Osteoblast (primary cell): ENCODE data around the gene FURIN. TPM values are rescaled to one million over a fixed set of nuclear protein-coding genes. Genes with fewer than 3 reads are reported as not detected.

ENCODE experiments used
- DNase-seq: peaks from one replicate; pipeline ENCODE4 v3.0.0; 2011; ENCODE audit warnings: low spot score, mixed read lengths; ENCODE audit not compliant: insufficient read length; ENCODE audit errors: missing footprints
- H2AFZ ChIP-seq: 2 replicates; pipeline ENCODE4 v1.6.0; 2011; ENCODE audit warnings: mild to moderate bottlenecking, low read length
- H3K27ac ChIP-seq: 2 replicates; pipeline ENCODE4 v1.5.1; 2011; ENCODE audit warnings: mild to moderate bottlenecking, low read depth, low read length, moderate library complexity
- H3K27me3 ChIP-seq: 2 replicates; pipeline ENCODE4 v1.6.0; 2012; ENCODE audit warnings: mild to moderate bottlenecking, control low read depth, inconsistent platforms, low read length, moderate library complexity; ENCODE audit not compliant: insufficient read depth
- H3K36me3 ChIP-seq: 2 replicates; pipeline ENCODE4 v1.5.1; 2011; ENCODE audit warnings: mild to moderate bottlenecking, low read length, control low read depth, moderate library complexity; ENCODE audit not compliant: insufficient read depth
- H3K4me1 ChIP-seq: 2 replicates; pipeline ENCODE4 v1.5.1; 2011; ENCODE audit warnings: mild to moderate bottlenecking, low read length, control low read depth, moderate library complexity; ENCODE audit not compliant: insufficient read depth
- H3K4me2 ChIP-seq: 2 replicates; pipeline ENCODE4 v1.6.0; 2011; ENCODE audit warnings: mild to moderate bottlenecking, low read length; ENCODE audit not compliant: insufficient read depth
- H3K4me3 ChIP-seq: fragments of 200-600 bp; sonication (generic); 3 replicates; pipeline ENCODE4 v1.5.1; 2012; ENCODE audit warnings: mild to moderate bottlenecking, low read length, inconsistent platforms; ENCODE audit not compliant: insufficient read depth
- H3K79me2 ChIP-seq: 2 replicates; pipeline ENCODE4 v1.6.0; 2012; ENCODE audit warnings: mild to moderate bottlenecking, low read length, control low read depth, inconsistent platforms; ENCODE audit not compliant: insufficient read depth
- H3K9me3 ChIP-seq: 2 replicates; pipeline ENCODE4 v1.5.1; 2011; ENCODE audit warnings: low read depth, low read length, control low read depth
- H4K20me1 ChIP-seq: 2 replicates; pipeline ENCODE4 v1.6.0; 2012; ENCODE audit warnings: mild to moderate bottlenecking, low read length, control low read depth; ENCODE audit not compliant: insufficient read depth
- CTCF ChIP-seq: IDR thresholded peaks from 2 replicates; pipeline ENCODE4 v1.5.1; 2011; ENCODE audit warnings: mild to moderate bottlenecking, low read depth, low read length, moderate library complexity; ENCODE audit errors: extremely low read depth
- total RNA-seq: library from RNA; depleted of rRNA; stranded (reverse); fragments of >200 nt; gene quantifications from 2 replicates; pipeline ENCODE4 v1.2.3, GENCODE V29; 2012

The FURIN gene
- total RNA-seq, 1 donor, result 39.1 TPM

DNA sequence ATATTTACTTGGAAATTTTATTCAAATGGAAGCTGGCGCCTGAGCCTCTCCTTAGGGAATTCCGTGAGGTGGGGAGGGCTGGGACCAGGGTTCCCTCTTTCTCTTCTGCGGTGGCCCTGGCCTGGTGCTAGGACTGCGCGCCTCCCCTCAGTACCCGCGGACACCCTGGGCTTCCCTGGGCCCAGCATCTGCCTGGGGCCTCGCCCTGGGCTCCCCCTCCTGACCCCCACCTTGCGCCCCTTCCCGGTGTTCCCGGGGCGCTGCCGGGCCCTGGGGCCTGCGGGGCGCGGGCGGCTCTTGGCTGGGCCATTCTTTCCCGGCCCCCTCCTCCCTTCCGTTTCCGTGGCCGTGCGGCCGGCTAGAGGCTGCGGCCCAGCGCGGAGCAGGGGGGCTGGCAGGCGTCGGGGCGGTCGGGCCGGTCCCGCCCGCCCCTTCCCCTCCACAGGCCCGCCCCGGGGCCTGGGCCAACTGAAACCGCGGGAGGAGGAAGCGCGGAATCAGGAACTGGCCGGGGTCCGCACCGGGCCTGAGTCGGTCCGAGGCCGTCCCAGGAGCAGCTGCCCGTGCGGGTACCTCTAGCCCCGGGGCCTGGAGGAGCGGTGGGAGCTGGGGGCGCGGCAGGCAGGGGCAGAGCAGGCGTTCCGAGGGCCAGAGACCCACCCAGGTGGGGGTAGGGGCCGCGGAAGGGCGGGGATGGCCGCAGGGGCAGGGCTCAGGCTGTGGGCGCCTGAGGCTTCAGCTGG, 15.8 kb downstream of the FURIN start, which contains the start of gene FES:
FES (plus strand) TSS at position 529 of the 743 bp plus-strand sequence. CDS start 542 bp downstream, outside the sequence.
- H3K4me2 ChIP-seq, result peak within 1 kb of the TSS; percentile 80

DNA sequence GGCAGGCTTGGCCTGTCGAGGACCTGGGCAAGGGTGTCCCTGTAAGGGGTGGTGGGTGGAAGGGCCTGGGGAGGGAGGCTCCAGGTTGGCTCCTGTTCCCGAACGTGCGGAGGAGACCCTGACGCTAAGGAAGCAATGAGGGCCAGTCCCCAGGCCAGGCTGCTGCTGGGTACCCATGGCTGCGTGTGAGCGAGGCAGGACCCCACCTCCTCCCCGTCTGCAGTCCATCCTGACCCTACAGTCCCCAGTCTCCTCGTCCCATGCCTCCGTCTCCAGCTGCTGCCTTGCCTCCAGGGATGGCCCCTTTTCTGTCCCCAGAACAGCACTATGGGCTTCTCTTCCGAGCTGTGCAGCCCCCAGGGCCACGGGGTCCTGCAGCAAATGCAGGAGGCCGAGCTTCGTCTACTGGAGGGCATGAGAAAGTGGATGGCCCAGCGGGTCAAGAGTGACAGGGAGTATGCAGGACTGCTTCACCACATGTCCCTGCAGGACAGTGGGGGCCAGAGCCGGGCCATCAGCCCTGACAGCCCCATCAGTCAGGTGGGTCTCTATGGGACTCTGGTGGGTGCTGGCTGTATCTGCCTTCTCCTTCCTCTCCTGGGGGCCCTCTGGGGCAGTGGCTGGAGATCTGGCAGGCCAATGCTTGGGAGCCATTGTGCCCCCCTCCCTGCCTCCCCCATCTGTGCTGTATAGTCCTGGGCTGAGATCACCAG, 16.5 kb downstream of the FURIN start:
- Histone ChIP-seq H3K27me3 (no peaks in the 10 kb centered on the region), H3K27ac (peak overlapping the region; percentile 73), H3K9me3 (no peaks in the 10 kb centered on the region), H3K79me2 (peaks cover 7% of the 10 kb centered on the region), H4K20me1 (peaks cover 4% of the 10 kb centered on the region), H3K36me3 (peaks cover 35% of the 10 kb centered on the region), H3K4me3 (peak overlapping the region; percentile 73), H2AFZ (peak overlapping the region; percentile 56), H3K4me1 (peaks cover 26% of the 10 kb centered on the region), H3K4me2 (peak overlapping the region; percentile 80)
- no peak for TF ChIP-seq CTCF
- DNase-seq, result peak; percentile 70

More for the DNA sequence above, 15.8 kb downstream of the FURIN start, which contains the start of gene FES:
- peak; percentile 92 for DNase-seq
- Histone ChIP-seq H2AFZ (peak within 1 kb of the TSS; percentile 65), H3K4me1 (peaks cover 26% of the 10 kb centered on the region), H3K36me3 (peaks cover 36% of the 10 kb centered on the region), H3K79me2 (peaks cover 7% of the 10 kb centered on the region), H3K27me3 (no peaks in the 10 kb centered on the region), H4K20me1 (peaks cover 4% of the 10 kb centered on the region), H3K27ac (peak within 1 kb of the TSS; percentile 73), H3K9me3 (no peaks in the 10 kb centered on the region), H3K4me3 (peak within 1 kb of the TSS; percentile 73)
- no peak for TF ChIP-seq CTCF

DNA sequence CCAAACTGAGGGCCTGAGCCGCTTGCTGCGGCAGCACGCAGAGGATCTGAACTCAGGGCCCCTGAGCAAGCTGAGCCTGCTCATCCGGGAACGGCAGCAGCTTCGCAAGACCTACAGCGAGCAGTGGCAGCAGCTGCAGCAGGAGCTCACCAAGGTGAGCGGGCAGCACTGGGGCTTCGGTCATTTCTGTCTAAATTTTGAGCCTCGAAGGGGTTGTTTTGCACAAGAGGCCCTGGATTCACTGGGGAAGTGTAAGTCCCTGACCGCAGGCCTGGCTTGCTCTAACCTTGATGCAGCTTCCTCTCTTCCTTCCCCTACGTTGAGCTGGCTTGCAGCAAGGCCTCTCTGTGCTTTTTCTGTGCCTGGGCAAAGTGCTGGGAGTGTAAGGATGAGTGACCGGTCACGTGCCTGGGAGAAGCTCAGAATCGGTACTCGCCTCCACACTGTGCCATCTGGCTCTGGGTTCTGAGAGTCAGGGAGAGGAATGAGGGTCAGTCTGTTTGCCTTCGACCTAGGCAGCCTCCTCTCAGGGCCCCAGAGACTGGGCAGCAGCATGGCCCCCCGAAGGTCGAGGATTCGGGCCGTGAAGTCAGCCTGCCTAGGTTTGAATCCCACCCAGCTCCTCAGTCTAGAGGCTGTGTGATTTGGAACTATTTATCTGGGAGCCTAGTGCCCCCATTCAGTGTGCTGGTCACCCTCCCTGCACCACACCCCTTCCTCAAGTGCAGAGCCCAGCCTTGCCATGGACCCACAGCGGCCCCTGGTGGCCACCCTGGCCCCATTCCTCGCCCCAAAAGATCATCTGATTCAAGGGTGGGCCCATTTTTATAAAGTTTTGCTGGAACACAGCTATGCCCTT, 17.3 kb downstream of the FURIN start:
- Histone ChIP-seq H3K27ac (peak overlapping the region; percentile 73), H3K27me3 (no peaks in the 10 kb centered on the region), H3K9me3 (no peaks in the 10 kb centered on the region), H2AFZ (peak overlapping the region; percentile 65), H3K36me3 (peaks cover 33% of the 10 kb centered on the region), H3K79me2 (peaks cover 7% of the 10 kb centered on the region), H3K4me2 (peak overlapping the region; percentile 80), H3K4me1 (peaks cover 26% of the 10 kb centered on the region), H4K20me1 (peaks cover 4% of the 10 kb centered on the region), H3K4me3 (peak overlapping the region; percentile 73)
- DNase-seq, result peak; percentile 95
- TF ChIP-seq CTCF, result peak; percentile 97
